ENCODE results near the gene EPHA1. TPM values are rescaled to one million over a fixed set of nuclear protein-coding genes. Genes with fewer than 3 reads are reported as not detected.
A peak's percentile ranks its signal among the peaks of the same experiment; 100 is the strongest.

EPHA1 gene
- total RNA-seq, 8 experiments from 2014 or later = 0.65 to 6.2 (median 0.98) TPM

DNA sequence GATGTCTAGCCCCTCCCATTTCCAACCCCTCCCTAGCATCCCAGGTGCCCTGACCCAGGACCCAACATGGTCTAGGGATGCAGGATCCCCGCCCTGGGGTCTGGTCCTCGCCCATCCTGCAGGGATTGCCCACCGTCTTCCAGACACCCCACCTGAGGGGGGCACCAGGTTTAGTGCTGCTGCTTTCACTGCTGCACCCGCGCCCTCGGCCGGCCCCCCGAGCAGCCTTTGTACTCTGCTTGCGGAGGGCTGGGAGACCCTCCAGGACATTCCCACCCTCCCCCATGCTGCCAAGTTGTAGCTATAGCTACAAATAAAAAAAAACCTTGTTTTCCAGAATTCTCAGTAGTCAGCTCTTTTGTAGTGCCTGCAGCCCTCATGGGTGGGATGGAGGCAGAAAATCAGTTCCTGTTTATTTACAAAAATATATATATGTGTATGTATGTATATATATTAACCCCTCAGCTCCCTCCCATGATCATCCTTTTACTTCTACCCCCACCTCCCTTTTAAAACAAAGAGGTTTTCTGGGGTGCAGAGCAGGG is 17.8 kb downstream of the EPHA1 start:
- 80% methylated on average over 1 of the region's 9 CpGs; no CpG with 5 or more reads in 9 of the 10 experiments for WGBS, 10 experiments
- ATAC-seq (replicated peaks in 6 of 8) = no peak
- Histone ChIP-seq H3K4me1 (replicated peaks in 1 of 2) (peaks cover 8% of the 10 kb centered on the region in 2 donors), H3K27ac (no peak overlapping the region), H3K4me3 (no peak overlapping the region)
- in situ Hi-C loops (cut with MboI; ENCODE audit: low pct_unique_long_range_greater_than_20kb in 2 of 9, low sequenced_read_pairs in 9 of 9, unreplicated experiment in 9 of 9) = loop anchor here in 1 of 9 experiments (25.0 kb wide), 1 partner anchor 104 kb away; the partner anchor contains the start of genes CASP2 and TMEM139

DNA sequence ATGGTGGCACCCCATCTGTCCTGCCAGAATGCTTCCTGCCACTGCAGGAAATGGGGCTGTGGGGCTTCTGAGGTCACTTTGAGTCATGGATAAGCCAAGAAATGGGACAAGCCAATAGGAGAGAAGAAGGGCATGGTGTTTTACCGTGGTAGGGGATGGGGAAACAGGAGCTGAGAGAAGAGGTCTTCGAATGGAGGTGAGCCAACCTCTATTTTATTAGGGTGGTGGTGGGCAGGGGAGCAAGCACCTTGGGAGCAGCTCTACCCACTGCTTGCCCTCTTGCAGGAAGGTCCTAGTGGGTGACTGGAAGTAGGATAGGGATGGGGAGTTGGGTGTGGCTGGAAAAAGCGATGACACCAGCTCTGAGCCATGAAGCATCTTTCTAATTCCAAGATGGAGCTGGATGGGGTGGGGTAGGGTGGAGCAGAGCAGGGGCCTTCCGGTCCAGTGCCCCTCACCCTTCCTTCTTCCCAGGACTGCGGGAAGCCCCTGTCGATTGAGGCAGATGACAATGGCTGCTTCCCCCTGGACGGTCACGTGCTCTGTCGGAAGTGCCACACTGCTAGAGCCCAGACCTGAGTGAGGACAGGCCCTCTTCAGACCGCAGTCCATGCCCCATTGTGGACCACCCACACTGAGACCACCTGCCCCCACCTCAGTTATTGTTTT is 18.4 kb downstream of the EPHA1 start:
- Histone ChIP-seq H3K4me3 (no peak overlapping the region), H3K27ac (no peak overlapping the region), H3K4me1 (replicated peaks in 1 of 2) (peaks cover 2 to 8% of the 10 kb centered on the region in 2 donors)
- 60 to 100% (median 84%) methylated on average over 1 to 7 of the region's 10 CpGs; no CpG with 5 or more reads in 4 of the 10 experiments for WGBS, 10 experiments
- peak in 1 of 8 experiments; percentile 0 for ATAC-seq (replicated peaks in 6 of 8)
- in situ Hi-C loops (cut with MboI; ENCODE audit: low pct_unique_long_range_greater_than_20kb in 2 of 9, low sequenced_read_pairs in 9 of 9, unreplicated experiment in 9 of 9) = loop anchor here in 1 of 9 experiments (25.0 kb wide), 1 partner anchor 103 kb away; the partner anchor contains the start of genes CASP2 and TMEM139

DNA sequence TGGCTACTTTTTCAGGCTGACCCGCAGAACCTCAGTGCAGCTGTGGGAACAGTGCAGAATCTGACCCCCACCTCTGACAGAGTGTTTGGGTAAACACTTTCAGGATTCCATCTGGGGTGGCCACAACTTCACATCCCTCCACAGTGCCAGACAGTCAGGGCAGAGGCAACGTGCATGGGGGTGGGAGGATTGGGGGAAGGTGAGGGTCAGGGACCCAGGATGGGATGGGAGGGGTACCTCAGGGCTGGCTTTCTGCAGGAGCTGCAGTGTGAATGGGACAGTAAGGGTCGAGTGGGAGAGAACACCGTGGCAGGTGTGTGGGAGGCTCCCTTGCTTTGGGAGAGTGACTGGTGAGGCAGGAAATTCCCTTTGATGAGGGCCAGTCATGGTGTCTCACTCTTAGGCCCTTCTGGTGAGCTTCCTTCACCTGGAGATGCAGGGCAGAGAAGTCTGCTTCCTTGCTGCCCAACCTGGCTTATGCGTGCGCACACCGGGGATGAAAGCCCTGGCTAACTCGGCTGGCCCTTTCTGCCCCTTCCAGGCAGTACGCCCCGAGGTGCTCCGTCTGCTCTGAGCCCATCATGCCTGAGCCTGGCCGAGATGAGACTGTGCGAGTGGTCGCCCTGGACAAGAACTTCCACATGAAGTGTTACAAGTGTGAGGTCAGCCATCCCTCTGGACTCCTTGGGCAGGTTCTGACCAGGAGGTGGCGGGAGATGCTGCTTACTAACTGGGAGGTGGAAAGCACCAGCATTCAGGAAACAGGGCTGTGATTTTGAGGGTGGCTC is 19.1 kb downstream of the EPHA1 start:
- Histone ChIP-seq H3K27ac (no peak overlapping the region), H3K4me3 (no peak overlapping the region), H3K4me1 (replicated peaks in 1 of 2) (peaks cover 0 to 8% of the 10 kb centered on the region in 2 donors)
- no peak for ATAC-seq (replicated peaks in 6 of 8)
- 97 to 100% (median 100%) methylated on average over 1 to 7 of the region's 15 CpGs; no CpG with 5 or more reads in 4 of the 10 experiments for WGBS, 10 experiments
- in situ Hi-C loops (cut with MboI; ENCODE audit: low pct_unique_long_range_greater_than_20kb in 2 of 9, low sequenced_read_pairs in 9 of 9, unreplicated experiment in 9 of 9) = loop anchor here in 1 of 9 experiments (25.0 kb wide), 1 partner anchor 102 kb away; the partner anchor contains the start of genes CASP2 and TMEM139

DNA sequence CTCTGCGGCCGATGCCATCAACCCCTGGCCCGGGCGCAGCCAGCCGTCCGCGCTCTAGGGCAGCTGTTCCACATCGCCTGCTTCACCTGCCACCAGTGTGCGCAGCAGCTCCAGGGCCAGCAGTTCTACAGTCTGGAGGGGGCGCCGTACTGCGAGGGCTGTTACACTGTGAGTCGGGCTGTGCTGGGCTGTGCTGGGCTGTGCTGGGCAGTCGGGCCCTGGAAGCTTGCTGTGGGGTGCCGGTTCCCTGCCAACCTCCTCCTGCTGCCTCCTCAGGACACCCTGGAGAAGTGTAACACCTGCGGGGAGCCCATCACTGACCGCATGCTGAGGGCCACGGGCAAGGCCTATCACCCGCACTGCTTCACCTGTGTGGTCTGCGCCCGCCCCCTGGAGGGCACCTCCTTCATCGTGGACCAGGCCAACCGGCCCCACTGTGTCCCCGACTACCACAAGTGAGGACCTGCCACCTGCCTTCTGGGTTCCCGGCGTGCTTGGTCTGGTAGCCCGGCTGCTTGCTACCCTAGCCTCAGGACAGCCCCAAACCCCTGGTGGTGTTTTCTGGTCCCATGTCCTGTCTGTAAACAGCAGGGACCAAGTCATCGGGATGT is 20.1 kb downstream of the EPHA1 start:
- in situ Hi-C loops (cut with MboI; ENCODE audit: low pct_unique_long_range_greater_than_20kb in 2 of 9, low sequenced_read_pairs in 9 of 9, unreplicated experiment in 9 of 9) = loop anchor here in 1 of 9 experiments (25.0 kb wide), 1 partner anchor 101 kb away; the partner anchor contains the start of genes CASP2 and TMEM139
- no peak for ATAC-seq (replicated peaks in 6 of 8)
- Histone ChIP-seq H3K4me3 (no peak overlapping the region), H3K4me1 (replicated peaks in 1 of 2) (peaks cover 0 to 8% of the 10 kb centered on the region in 2 donors), H3K27ac (no peak overlapping the region)
- 80 to 100% (median 96%) methylated on average over 1 to 9 of the region's 28 CpGs; no CpG with 5 or more reads in 4 of the 10 experiments for WGBS, 10 experiments

DNA sequence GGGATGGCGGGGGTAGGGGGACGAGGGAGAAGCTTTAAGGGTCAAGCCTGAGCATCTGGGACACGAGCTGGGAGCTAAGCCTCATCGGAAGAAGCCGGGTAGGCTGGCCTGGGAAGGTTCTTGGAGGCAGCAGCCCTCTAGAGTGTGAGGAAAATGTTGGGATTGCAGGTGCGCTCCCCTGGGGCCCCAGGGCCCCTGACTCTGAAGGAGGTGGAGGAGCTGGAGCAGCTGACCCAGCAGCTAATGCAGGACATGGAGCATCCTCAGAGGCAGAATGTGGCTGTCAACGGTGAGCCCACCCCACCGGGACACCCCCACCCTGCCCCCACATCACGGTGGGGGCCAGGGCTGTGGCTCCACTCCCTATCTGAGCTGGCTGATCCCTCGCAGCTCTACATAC is 20.6 kb downstream of the EPHA1 start:
- in situ Hi-C loops (cut with MboI; ENCODE audit: low pct_unique_long_range_greater_than_20kb in 2 of 9, low sequenced_read_pairs in 9 of 9, unreplicated experiment in 9 of 9) = loop anchor here in 1 of 9 experiments (25.0 kb wide), 1 partner anchor 101 kb away; the partner anchor contains the start of genes CASP2 and TMEM139
- no peak for ATAC-seq (replicated peaks in 6 of 8)
- Histone ChIP-seq H3K27ac (peak overlapping the region in 1 of 2 donors; percentile 26), H3K4me3 (no peak overlapping the region), H3K4me1 (replicated peaks in 1 of 2) (peaks cover 0 to 8% of the 10 kb centered on the region in 2 donors)
- WGBS, 10 experiments = 80 to 90% methylated on average over 1 to 4 of the region's 10 CpGs; no CpG with 5 or more reads in 8 of the 10 experiments

DNA sequence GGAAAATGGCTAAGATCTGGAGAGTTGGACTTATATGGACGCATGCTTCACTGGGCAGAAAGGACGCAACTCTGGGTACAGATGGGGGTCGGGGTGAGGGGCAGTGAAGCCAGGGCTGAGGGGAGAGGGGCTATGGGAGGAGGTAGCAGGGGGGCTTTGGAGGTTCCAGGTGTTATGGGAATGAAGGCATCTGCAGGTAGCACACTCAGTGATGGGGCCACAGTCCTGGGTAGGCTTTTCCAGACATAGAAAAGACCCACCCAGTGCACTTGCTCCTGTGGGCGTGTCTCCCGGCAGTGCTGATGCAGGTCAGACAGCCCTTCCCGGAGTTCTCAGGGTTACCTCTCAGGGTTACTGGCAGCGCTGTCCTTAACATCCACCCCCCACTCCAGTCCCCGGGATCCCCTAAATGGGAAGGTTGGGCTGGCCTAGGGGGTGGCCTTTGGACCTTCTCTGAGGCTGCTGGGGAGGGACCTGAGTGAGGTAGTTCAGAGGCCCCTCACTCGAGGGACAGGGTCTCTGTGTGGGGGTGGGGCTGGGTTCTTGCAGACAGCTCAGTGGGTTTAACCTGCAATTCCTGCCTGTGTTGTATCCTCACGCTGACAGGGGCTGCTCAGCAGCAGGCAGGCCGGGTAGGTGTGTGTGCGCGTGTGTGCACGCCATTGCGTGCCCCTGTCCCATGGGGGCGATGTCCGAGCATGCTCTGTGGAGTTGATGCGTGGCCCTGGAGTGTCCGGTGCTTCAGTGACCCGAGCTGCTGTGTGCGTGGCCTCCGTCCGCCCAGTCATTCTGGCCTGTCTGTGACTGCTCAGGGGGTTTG is 21.3 kb downstream of the EPHA1 start:
- peak in 5 of 8 experiments; percentile 2 to 33 (median 10) for ATAC-seq (replicated peaks in 6 of 8)
- H3K4me1 ChIP-seq (replicated peaks in 1 of 2) = peaks cover 5 to 10% of the 10 kb centered on the region in 2 donors
- in situ Hi-C loops (cut with MboI; ENCODE audit: low pct_unique_long_range_greater_than_20kb in 2 of 9, low sequenced_read_pairs in 9 of 9, unreplicated experiment in 9 of 9) = loop anchor here in 1 of 9 experiments (25.0 kb wide), 1 partner anchor 100 kb away; the partner anchor contains the start of genes CASP2 and TMEM139
- 80 to 96% methylated on average over 4 to 8 of the region's 23 CpGs; no CpG with 5 or more reads in 8 of the 10 experiments for WGBS, 10 experiments
- H3K4me3 ChIP-seq = no peak overlapping the region
- H3K27ac ChIP-seq = peak overlapping the region in 1 of 2 donors; percentile 26

DNA sequence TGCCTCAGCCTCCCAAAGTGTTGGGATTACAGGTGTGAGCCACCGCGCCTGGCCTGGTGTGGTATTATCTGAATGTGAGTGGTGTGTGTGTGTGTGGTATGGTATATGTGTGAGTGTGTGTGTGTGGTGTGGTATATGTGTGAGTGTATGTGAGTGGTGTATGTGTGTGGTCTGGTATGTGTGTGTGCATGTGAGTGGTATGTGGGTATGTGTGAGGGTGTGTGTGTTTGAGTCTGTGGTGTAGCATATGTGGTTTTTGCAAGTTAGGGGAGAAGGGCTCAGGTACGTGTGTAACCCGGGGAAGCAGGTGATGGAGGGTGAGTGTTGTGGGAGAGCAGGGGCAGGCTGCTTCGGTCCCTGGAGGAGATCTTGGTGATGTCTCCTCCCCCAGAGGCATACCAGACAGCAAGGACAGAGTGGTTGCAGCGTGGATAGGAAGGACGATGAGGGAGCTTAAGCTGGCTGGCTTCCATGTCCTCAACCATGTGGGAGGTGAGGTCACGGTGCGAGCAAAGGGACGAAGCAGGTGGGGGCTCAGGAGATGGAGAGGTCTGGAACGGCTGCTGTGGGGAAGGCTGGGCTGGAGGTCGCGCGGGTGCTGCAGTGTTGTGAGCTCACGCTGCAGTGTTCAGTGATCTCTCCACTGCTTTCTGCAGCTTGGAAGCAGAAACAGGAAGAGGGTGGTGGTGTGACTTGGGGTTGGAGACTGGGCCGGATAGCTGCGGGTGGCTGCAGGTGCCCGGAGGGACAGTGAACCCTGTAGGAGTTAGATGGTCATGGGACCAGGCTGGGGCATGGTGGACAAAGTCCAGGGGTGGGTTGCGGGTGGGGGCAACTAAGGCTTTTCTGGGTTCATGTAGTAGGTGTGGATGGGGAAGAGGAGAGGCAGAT is 22.5 kb downstream of the EPHA1 start:
- Histone ChIP-seq H3K4me1 (replicated peaks in 1 of 2) (peaks cover 7 to 15% of the 10 kb centered on the region in 2 donors), H3K27ac (no peak overlapping the region), H3K4me3 (no peak overlapping the region)
- in situ Hi-C loops (cut with MboI; ENCODE audit: low pct_unique_long_range_greater_than_20kb in 2 of 9, low sequenced_read_pairs in 9 of 9, unreplicated experiment in 9 of 9) = loop anchor here in 1 of 9 experiments (25.0 kb wide), 1 partner anchor 99 kb away; the partner anchor contains the start of genes CASP2 and TMEM139
- peak in 1 of 8 experiments; percentile 28 for ATAC-seq (replicated peaks in 6 of 8)
- WGBS, 10 experiments = 40 to 100% (median 86%) methylated on average over 1 to 12 of the region's 19 CpGs; no CpG with 5 or more reads in 4 of the 10 experiments

DNA sequence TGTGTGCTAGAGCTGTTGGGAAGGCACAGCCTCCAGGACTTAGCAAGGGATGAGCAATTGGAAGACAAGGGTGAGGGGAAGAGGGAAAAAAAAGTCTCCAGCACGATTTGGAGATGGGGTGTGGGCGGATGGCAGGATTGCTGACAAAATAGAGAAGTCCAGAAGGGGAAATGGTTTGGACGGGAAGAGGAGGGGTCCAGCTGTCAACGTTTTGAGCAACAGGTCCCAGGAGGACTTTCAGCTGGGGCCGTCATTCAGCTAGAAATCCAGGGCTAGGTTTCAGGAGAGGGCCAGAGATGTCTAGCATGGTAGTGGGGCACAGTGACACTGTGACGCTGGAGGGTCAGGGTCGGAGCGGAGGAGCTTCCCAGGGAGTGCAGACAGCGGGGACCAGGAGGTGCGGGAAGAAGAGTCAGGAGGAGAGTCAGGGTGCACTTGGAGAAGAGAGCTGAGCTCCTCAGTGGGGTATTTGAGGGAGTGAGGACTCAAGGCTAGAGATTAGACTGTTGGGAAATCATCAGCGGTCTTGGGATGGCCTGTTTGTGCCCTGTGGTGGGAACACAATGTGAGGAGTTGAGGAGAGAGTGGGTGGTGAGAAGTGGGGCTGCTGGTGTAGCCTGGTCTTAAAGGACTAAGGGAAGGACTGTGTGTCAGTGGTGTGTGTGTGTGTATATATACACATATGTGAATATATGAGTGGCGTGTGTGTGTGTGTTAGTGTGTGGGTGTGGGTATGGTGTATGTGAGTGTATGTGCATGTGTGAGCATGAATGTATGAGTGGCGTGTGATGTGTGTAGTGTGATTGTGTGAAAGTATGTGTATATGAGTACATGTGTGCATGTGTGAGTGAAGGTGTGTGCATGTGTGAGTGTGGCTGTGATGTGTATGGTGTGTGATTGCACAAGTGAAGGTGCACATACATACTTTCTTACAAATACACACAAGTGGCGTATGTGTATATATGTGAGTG is 23.7 kb downstream of the EPHA1 start:
- no peak for ATAC-seq (replicated peaks in 6 of 8)
- Histone ChIP-seq H3K4me3 (no peak overlapping the region), H3K4me1 (replicated peaks in 1 of 2) (peaks cover 7 to 15% of the 10 kb centered on the region in 2 donors), H3K27ac (no peak overlapping the region)
- in situ Hi-C loops (cut with MboI; ENCODE audit: low pct_unique_long_range_greater_than_20kb in 2 of 9, low sequenced_read_pairs in 9 of 9, unreplicated experiment in 9 of 9) = loop anchor here in 1 of 9 experiments (25.0 kb wide), 1 partner anchor 98 kb away; the partner anchor contains the start of genes CASP2 and TMEM139
- 50 to 100% (median 81%) methylated on average over 2 to 10 of the region's 14 CpGs; no CpG with 5 or more reads in 1 of the 10 experiments for WGBS, 10 experiments

DNA sequence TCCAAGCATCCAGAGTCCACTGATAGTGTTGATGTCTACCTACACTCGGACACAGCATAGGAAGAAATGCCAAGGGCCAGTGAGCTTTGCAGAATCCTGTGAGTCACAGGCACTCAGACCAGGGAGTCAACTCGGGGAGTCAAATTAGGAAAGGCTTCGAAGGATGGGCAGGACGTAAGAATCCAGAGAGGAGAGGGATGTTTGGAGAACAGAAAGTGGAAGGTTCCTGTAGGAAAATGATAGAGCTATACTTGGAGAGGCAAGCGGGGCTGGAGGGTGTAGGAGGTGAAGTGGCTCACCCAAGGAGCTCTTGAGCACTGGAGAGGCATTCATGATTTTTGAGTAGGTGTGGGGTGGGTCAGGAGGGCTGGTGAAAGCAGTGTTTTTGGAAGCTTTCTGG is 24.5 kb downstream of the EPHA1 start:
- no peak for ATAC-seq (replicated peaks in 6 of 8)
- Histone ChIP-seq H3K27ac (no peak overlapping the region), H3K4me3 (no peak overlapping the region), H3K4me1 (replicated peaks in 1 of 2) (peaks cover 14 to 22% of the 10 kb centered on the region in 2 donors)
- 0 to 100% (median 86%) methylated on average over 1 to 4 of the region's 5 CpGs; no CpG with 5 or more reads in 4 of the 10 experiments for WGBS, 10 experiments
- in situ Hi-C loops (cut with MboI; ENCODE audit: low pct_unique_long_range_greater_than_20kb in 2 of 9, low sequenced_read_pairs in 9 of 9, unreplicated experiment in 9 of 9) = loop anchor here in 1 of 9 experiments (25.0 kb wide), 1 partner anchor 97 kb away; the partner anchor contains the start of genes CASP2 and TMEM139

DNA sequence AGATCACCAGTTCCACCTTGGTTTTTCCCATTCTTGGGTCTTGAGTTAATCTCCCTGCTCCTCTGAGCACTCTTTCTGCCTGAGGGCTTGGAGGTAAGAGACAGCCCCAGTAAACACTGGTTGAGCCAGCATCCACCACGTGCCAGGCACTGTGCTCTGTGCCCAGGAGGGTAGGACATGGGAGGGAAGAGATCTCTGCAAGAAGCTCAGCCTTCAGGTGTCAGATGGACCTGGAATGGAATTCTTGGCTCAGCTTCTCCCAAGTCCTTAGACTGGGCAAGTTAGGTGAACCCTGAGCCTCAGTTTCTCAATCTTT is 25.1 kb downstream of the EPHA1 start:
- Histone ChIP-seq H3K27ac (no peak overlapping the region), H3K4me1 (replicated peaks in 1 of 2) (peaks cover 18 to 28% of the 10 kb centered on the region in 2 donors), H3K4me3 (no peak overlapping the region)
- ATAC-seq (replicated peaks in 6 of 8) = no peak
- WGBS, 10 experiments = 43% methylated on average over 1 of the region's 1 CpG; no CpG with 5 or more reads in 9 of the 10 experiments
- in situ Hi-C loops (cut with MboI; ENCODE audit: low pct_unique_long_range_greater_than_20kb in 2 of 9, low sequenced_read_pairs in 9 of 9, unreplicated experiment in 9 of 9) = loop anchor here in 1 of 9 experiments (25.0 kb wide), 1 partner anchor 96 kb away; the partner anchor contains the start of genes CASP2 and TMEM139

Data from motor neuron (in vitro differentiated cells).